ENCODE measurements around the gene TRIP12.

- TF ChIP-seq CTCF (IDR thresholded peaks at IDR 0.05) (no peak), GATA2 (CRISPR knock-in tag; IDR thresholded peaks at IDR 0.05) (no peak), NRF1 (IDR thresholded peaks at IDR 0.05; ENCODE audit: low read depth, low read length) (no peak), PBX3 (IDR thresholded peaks at IDR 0.05) (no peak)
Measured at GRCh38 chr2:229732897-229733296, 188.9 kb downstream of the TRIP12 start.

Data from SK-N-SH (cell line).